ENCODE data around the gene HDAC9.

Gene HDAC9

GRCh38 chr7:19009936-19010280, 514.4 kb downstream of the HDAC9 start:
- H3K9me3 ChIP-seq (ENCODE audit: control insufficient read depth, insufficient read depth, low read length), result 0 out of 2 replicates have a peak, but pooled peaks cover 4% of the 10 kb centered on the region
- no peaks in the 10 kb centered on the region for H3F3A ChIP-seq (ENCODE audit: control insufficient read depth, insufficient read depth)
- peaks cover 13% of the 10 kb centered on the region for H3K4me1 ChIP-seq (ENCODE audit: control insufficient read depth, low read length)
- no peak overlapping the region for H3K4me2 ChIP-seq (ENCODE audit: low read length)
- H4K20me1 ChIP-seq (ENCODE audit: control insufficient read depth, insufficient read depth, low read depth, low read length), result no peaks in the 10 kb centered on the region
- no peaks in the 10 kb centered on the region for H3K79me2 ChIP-seq (ENCODE audit: control insufficient read depth, low read length)
- no peaks in the 10 kb centered on the region for H3K36me3 ChIP-seq (ENCODE audit: control insufficient read depth, low read length)
- no peak for TF ChIP-seq EZH2phosphoT487 (IDR thresholded peaks at IDR 0.05; ENCODE audit: borderline replicate concordance, low read length)
- TF ChIP-seq CTCF (IDR thresholded peaks at IDR 0.05; ENCODE audit: low read depth, low read length, poor library complexity, severe bottlenecking), result no peak
- no peaks in the 10 kb centered on the region for H3K9me2 ChIP-seq (replicated peaks; ENCODE audit: control insufficient read depth, low read length)
- no peak overlapping the region for H3K4me3 ChIP-seq (ENCODE audit: low read length)
- no peak overlapping the region for H3K27ac ChIP-seq (ENCODE audit: low read depth, low read length)
- no peaks in the 10 kb centered on the region for H3K27me3 ChIP-seq (ENCODE audit: control insufficient read depth, low read length)

GRCh38 chr7:19011212-19011611, 515.7 kb downstream of the HDAC9 start:
- Histone ChIP-seq H3K9me2 (replicated peaks; ENCODE audit: control insufficient read depth, low read length) (no peaks in the 10 kb centered on the region), H3K27ac (ENCODE audit: low read depth, low read length) (no peak overlapping the region), H3K36me3 (ENCODE audit: control insufficient read depth, low read length) (no peaks in the 10 kb centered on the region), H3K4me3 (ENCODE audit: low read length) (no peak overlapping the region), H3K4me2 (ENCODE audit: low read length) (no peak overlapping the region), H3K27me3 (ENCODE audit: control insufficient read depth, low read length) (no peaks in the 10 kb centered on the region), H3K9me3 (ENCODE audit: control insufficient read depth, insufficient read depth, low read length) (0 out of 2 replicates have a peak, but pooled peaks cover 4% of the 10 kb centered on the region), H3F3A (ENCODE audit: control insufficient read depth, insufficient read depth) (no peaks in the 10 kb centered on the region), H3K79me2 (ENCODE audit: control insufficient read depth, low read length) (no peaks in the 10 kb centered on the region), H3K4me1 (ENCODE audit: control insufficient read depth, low read length) (peaks cover 13% of the 10 kb centered on the region), H4K20me1 (ENCODE audit: control insufficient read depth, insufficient read depth, low read depth, low read length) (no peaks in the 10 kb centered on the region)
- TF ChIP-seq CTCF (IDR thresholded peaks at IDR 0.05; ENCODE audit: low read depth, low read length, poor library complexity, severe bottlenecking) (no peak), EZH2phosphoT487 (IDR thresholded peaks at IDR 0.05; ENCODE audit: borderline replicate concordance, low read length) (no peak)

GRCh38 chr7:19015098-19015497, 519.5 kb downstream of the HDAC9 start:
- Histone ChIP-seq H3K27me3 (ENCODE audit: control insufficient read depth, low read length) (no peaks in the 10 kb centered on the region), H3K27ac (ENCODE audit: low read depth, low read length) (no peak overlapping the region), H3K4me3 (ENCODE audit: low read length) (no peak overlapping the region), H4K20me1 (ENCODE audit: control insufficient read depth, insufficient read depth, low read depth, low read length) (no peaks in the 10 kb centered on the region), H3F3A (ENCODE audit: control insufficient read depth, insufficient read depth) (no peaks in the 10 kb centered on the region), H3K9me2 (replicated peaks; ENCODE audit: control insufficient read depth, low read length) (no peaks in the 10 kb centered on the region), H3K79me2 (ENCODE audit: control insufficient read depth, low read length) (no peaks in the 10 kb centered on the region), H3K36me3 (ENCODE audit: control insufficient read depth, low read length) (no peaks in the 10 kb centered on the region), H3K9me3 (ENCODE audit: control insufficient read depth, insufficient read depth, low read length) (0 out of 2 replicates have a peak, but pooled peaks cover 4% of the 10 kb centered on the region), H3K4me2 (ENCODE audit: low read length) (no peak overlapping the region), H3K4me1 (ENCODE audit: control insufficient read depth, low read length) (peaks cover 13% of the 10 kb centered on the region)
- no peak for TF ChIP-seq EZH2phosphoT487 (IDR thresholded peaks at IDR 0.05; ENCODE audit: borderline replicate concordance, low read length)
- no peak for TF ChIP-seq CTCF (IDR thresholded peaks at IDR 0.05; ENCODE audit: low read depth, low read length, poor library complexity, severe bottlenecking)

GRCh38 chr7:19016140-19016539, 520.6 kb downstream of the HDAC9 start:
- no peak overlapping the region for H3K4me2 ChIP-seq (ENCODE audit: low read length)
- H3K27ac ChIP-seq (ENCODE audit: low read depth, low read length), result no peak overlapping the region
- H4K20me1 ChIP-seq (ENCODE audit: control insufficient read depth, insufficient read depth, low read depth, low read length), result no peaks in the 10 kb centered on the region
- H3K36me3 ChIP-seq (ENCODE audit: control insufficient read depth, low read length), result no peaks in the 10 kb centered on the region
- no peaks in the 10 kb centered on the region for H3F3A ChIP-seq (ENCODE audit: control insufficient read depth, insufficient read depth)
- TF ChIP-seq EZH2phosphoT487 (IDR thresholded peaks at IDR 0.05; ENCODE audit: borderline replicate concordance, low read length), result no peak
- no peaks in the 10 kb centered on the region for H3K27me3 ChIP-seq (ENCODE audit: control insufficient read depth, low read length)
- no peaks in the 10 kb centered on the region for H3K9me2 ChIP-seq (replicated peaks; ENCODE audit: control insufficient read depth, low read length)
- H3K4me1 ChIP-seq (ENCODE audit: control insufficient read depth, low read length), result peaks cover 13% of the 10 kb centered on the region
- H3K9me3 ChIP-seq (ENCODE audit: control insufficient read depth, insufficient read depth, low read length), result no peaks in the 10 kb centered on the region
- H3K79me2 ChIP-seq (ENCODE audit: control insufficient read depth, low read length), result no peaks in the 10 kb centered on the region
- no peak overlapping the region for H3K4me3 ChIP-seq (ENCODE audit: low read length)

Data from DOHH2 (cell line).